HCT116 (cell line): ENCODE results near the gene TTC21B.

Experiments used
- CTCF ChIP-seq, 3 experiments: fragments of 200-600 bp in 1 of 3; sonication (generic) in 1 of 3; IDR thresholded peaks in 2 of 3; conservative IDR thresholded peaks in 1 of 3; 2 replicates each; pipeline ENCODE4 v1.5.1; 2012 to 2017; ENCODE audit warnings: low read depth in 2 of 3, low read length in 2 of 3, antibody characterized with exemption in 1 of 3, borderline replicate concordance in 1 of 3, control low read depth in 1 of 3, mild to moderate bottlenecking in 1 of 3, mixed read lengths in 1 of 3, mixed run types in 1 of 3, moderate library complexity in 1 of 3; ENCODE audit not compliant: insufficient read depth in 1 of 3
- EZH2phosphoT487 ChIP-seq: fragments of 200-600 bp; IDR thresholded peaks from 2 replicates; pipeline ENCODE4 v1.6.1; 2018; ENCODE audit warnings: antibody characterized with exemption, borderline replicate concordance
- POLR2A ChIP-seq: IDR thresholded peaks from 2 replicates; pipeline ENCODE4 v1.7.0; 2011; ENCODE audit warnings: borderline replicate concordance; ENCODE audit not compliant: insufficient read depth, insufficient read length; ENCODE audit errors: extremely low read depth
- POLR2AphosphoS5 ChIP-seq: IDR thresholded peaks from 2 replicates; pipeline ENCODE4 v1.6.1; 2011; ENCODE audit warnings: mild to moderate bottlenecking, low read depth, low read length, moderate library complexity
- RAD21 ChIP-seq: IDR thresholded peaks from 2 replicates; pipeline ENCODE4 v1.6.1; 2012; ENCODE audit warnings: low read depth, mild to moderate bottlenecking
- SIN3A ChIP-seq: IDR thresholded peaks from 2 replicates; pipeline ENCODE4 v1.6.1; 2012; ENCODE audit warnings: low read depth
- SRF ChIP-seq: IDR thresholded peaks from 2 replicates; pipeline ENCODE4 v1.6.1; 2012; ENCODE audit warnings: low read depth

DNA sequence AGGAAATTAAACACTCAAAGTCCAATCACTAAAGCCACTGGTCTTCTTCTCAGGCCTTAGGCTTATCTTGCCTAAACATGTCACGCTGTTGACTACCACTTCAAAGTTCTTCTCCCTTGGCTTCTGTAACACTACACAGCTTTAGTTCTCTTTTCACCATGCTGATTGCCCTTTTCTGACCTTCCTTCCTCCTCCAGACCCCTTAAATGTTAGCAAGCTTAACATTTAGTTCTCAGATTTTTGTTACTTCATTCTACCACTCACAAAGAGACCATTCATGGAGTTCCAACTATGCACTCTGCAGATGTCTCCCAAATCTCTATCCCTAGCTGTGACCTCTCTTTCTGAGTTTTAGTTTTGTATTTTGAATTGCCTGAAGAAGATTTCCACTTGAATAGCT is 64.4 kb downstream of the TTC21B start:
- TF ChIP-seq CTCF (IDR thresholded peaks at IDR 0.05 in 2 of 3, conservative IDR thresholded peaks at IDR 0.05 in 1 of 3; ENCODE audit: borderline replicate concordance in 1 of 3, insufficient read depth in 1 of 3, low read depth in 2 of 3, low read length in 2 of 3) (no peak), SRF (no peak), POLR2AphosphoS5 (no peak), RAD21 (no peak), POLR2A (no peak), SIN3A (no peak), EZH2phosphoT487 (no peak)
